Gastrocnemius medialis (tissue), 4 donors: Measurements from ENCODE around the gene CCS.

Experiments used
- POLR2A ChIP-seq, 2 donors: fragments of 450-650 bp; IDR thresholded peaks; one replicate each; pipeline ENCODE4 v1.6.1; 2017; ENCODE audit warnings: antibody characterized with exemption in 2 of 2, mild to moderate bottlenecking in 2 of 2, moderate library complexity in 2 of 2
- TF ChIP-seq, protein P1 (sequence below), 5 experiments: fragments of 450-650 bp in 3 of 5; fragments of 200-600 bp in 2 of 5; sonication (generic) in 2 of 5; IDR thresholded peaks in 4 of 5; conservative IDR thresholded peaks in 1 of 5; 1 replicate in 4 of 5; 2 replicates in 1 of 5; pipeline ENCODE4 v1.5.1; 2016 to 2019; ENCODE audit warnings: antibody characterized with exemption in 5 of 5, mild to moderate bottlenecking in 3 of 5, moderate library complexity in 3 of 5

GRCh38 chr11:66607126-66607834 is 14.3 kb downstream of the CCS start:
- TF ChIP-seq, protein P1, sequence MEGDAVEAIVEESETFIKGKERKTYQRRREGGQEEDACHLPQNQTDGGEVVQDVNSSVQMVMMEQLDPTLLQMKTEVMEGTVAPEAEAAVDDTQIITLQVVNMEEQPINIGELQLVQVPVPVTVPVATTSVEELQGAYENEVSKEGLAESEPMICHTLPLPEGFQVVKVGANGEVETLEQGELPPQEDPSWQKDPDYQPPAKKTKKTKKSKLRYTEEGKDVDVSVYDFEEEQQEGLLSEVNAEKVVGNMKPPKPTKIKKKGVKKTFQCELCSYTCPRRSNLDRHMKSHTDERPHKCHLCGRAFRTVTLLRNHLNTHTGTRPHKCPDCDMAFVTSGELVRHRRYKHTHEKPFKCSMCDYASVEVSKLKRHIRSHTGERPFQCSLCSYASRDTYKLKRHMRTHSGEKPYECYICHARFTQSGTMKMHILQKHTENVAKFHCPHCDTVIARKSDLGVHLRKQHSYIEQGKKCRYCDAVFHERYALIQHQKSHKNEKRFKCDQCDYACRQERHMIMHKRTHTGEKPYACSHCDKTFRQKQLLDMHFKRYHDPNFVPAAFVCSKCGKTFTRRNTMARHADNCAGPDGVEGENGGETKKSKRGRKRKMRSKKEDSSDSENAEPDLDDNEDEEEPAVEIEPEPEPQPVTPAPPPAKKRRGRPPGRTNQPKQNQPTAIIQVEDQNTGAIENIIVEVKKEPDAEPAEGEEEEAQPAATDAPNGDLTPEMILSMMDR (IDR thresholded peaks at IDR 0.05 in 4 of 5, conservative IDR thresholded peaks at IDR 0.05 in 1 of 5), result no peak
- no peak for TF ChIP-seq POLR2A (IDR thresholded peaks at IDR 0.05)
